HG03565 (cell line): ENCODE data around the gene METTL2B.
"Not testable (repeated sequence)": the region's sequence is repeated elsewhere in the genome, so short reads cannot be mapped to it uniquely, and the experiment has no call there.

Source experiments
- ATAC-seq: cut with Tn5 transposase; IDR thresholded peaks from one replicate; pipeline ENCODE4 v1.9.1; 2021; ENCODE audit warnings: mild to moderate bottlenecking, moderate library complexity; ENCODE audit not compliant: unreplicated experiment

METTL2B gene

DNA sequence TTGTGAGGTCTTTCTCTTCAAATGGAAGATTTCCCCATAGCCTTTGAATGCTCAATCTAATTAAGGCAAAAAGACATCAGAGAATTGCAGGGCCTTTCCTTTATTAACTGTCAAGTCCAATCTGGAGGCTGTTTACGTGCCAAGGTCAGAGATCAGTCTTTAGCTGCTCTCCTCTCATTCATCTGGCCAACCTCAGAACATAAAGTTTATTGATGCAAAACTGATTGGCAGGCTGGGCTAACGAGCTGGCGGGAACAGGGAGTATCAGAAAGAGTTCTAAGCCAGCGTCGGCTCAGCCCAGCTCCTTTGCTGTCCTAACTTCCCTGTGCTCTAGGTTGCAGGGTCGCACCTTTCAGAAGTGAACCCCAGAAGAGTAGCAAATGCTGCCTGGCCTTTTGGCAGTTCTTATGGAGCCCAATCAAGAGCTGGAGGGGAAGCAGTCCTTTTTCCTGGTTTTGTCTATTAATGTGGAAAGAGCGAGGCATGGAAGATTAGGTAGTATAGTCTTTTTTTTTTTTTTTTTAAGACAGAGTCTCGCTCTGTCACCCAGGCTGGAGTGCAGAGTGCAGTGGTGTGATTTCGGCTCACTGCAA is 47.5 kb downstream of the METTL2B start:
- ATAC-seq: not testable (repeated sequence)

GRCh38 chr7:128525584-128525983 is 49.0 kb downstream of the METTL2B start:
- not testable (repeated sequence) for ATAC-seq

GRCh38 chr7:128526062-128526466 is 49.5 kb downstream of the METTL2B start:
- not testable (repeated sequence) for ATAC-seq

DNA sequence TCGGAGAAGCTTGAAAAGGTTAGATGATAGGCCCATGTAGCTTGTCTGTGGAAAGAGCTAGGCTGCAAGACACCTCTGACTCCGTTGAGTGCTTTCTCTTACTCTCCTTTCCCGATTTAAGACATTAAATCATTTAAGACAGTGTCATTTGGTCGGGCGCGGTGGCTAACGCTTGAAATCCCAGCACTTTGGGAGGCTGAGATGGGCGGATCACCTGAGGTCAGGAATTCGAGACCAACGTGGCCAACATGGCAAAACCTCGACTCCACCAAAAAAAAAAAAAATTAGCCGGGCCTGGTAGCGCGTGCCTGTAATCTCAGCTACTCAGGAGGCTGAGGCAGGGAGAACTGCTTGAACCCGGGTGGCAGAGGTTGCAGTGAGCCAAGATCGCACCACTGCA is 52.6 kb downstream of the METTL2B start:
- not testable (repeated sequence) for ATAC-seq

DNA sequence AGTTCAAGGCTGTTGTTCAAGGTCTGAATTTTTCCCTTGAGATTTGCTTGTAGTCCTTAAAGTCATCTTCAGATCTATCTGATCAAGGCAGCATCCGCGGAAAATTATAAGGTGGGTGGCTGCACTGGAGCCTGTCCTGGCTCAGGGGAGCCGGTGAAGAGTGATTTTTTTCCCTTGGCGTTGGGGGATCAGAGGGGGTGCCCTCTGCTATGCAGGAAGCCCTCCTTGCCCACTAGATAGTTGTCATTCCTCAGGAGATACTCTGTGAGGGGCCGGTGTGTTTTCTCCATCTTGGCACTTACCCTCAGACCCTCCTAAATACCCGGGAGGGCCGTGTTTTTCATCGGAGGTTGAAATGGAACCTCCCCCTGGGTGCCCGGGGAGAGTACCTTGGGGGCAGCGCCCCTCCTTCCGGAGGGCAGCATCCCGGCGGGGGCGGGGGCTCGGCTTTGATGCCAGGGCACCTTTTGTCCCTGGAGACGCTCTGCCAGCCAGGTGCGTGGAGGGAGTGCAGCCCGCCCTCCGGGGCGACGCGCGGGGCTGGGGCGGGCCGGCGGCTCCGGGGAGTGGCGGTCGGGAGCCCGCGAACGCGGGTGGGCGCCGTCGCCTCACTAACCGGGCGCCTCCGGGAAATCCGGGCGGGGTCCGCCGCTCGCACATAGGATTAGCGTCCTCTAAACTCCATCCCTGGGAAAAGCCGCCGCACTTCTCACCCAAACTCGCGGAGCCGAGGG is 53.7 kb downstream of the METTL2B start:
- ATAC-seq: not testable (repeated sequence)

GRCh38 chr7:128530855-128531104 is 54.2 kb downstream of the METTL2B start:
- ATAC-seq: peak; percentile 24

DNA sequence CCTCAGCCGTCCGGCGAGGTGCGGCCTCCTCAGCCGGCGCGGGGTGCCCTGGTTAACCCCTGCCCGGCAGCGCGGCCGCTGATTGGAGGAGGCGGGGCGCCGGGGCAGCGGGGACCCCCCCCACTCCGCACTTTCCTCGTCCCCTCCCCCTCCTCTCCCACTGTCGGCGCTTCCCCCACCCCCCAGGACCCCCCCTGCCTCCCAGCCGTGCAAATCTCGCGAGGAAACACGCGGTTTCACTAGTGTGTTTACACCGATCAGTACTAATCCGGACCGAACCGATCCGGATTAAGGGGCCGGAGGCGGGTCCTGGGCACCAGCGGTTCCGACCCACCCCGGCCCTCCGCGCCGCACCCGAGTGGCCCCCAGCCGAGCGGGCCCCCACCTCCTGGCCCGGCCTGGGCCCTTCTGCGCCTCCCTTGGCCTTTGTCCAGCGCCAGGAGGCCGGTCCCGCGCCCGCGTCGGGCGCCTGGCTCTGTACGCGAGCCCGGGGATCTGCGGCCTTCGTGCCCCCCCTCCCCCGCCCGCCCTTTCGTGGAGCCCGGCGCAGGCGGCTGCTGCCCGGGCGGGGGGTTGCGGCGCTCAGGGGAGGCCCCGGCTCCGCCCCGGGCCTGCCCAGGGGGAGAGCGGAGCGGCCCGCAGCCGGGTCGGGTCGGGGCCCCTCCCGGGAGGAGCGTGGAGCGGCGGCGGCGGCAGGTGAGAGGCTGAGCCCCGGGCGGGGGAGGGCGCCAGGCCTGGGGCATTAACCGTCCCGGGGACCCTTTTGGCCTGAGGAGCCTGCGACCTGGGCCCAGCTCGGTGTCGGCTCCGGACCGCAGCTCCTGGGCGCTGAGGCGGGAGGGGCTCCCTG is 54.8 kb downstream of the METTL2B start:
- peak; percentile 55 for ATAC-seq

DNA sequence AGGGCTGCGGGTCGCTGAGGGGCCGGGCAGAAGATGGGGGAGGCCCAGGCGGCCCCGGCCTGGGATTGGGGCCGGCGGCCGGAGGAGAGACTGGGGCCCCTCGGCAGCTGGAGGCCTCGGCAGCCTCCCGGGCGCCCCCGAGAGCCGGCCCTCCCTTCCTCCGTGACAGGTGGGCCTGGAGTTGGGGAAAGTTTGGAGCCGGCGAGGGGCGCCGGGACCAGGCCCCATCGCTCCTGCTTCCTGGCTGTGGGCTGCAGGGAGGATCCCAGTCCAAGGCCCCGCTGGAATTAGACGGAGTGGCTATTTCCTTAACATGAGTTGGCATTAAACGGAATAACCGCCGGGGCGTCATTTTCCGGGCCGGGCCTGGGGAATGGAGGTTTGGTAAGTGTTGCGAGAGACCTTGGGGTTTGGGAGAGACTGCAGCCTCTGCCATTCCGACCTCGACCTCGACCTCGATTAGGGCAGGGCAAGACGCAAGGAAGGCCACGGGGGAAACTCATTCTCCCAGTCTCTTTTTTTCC is 55.5 kb downstream of the METTL2B start:
- ATAC-seq: not testable (repeated sequence)

- ATAC-seq: not testable (repeated sequence)
These were observed 56.4 kb downstream of the METTL2B start for GRCh38 chr7:128532956-128533355.

- ATAC-seq: peak; percentile 46
These were observed 60.9 kb downstream of the METTL2B start for GRCh38 chr7:128537410-128537809.

GRCh38 chr7:128542530-128542929 is 66.0 kb downstream of the METTL2B start:
- not testable (repeated sequence) for ATAC-seq

GRCh38 chr7:128543300-128543699 is 66.8 kb downstream of the METTL2B start:
- not testable (repeated sequence) for ATAC-seq

DNA sequence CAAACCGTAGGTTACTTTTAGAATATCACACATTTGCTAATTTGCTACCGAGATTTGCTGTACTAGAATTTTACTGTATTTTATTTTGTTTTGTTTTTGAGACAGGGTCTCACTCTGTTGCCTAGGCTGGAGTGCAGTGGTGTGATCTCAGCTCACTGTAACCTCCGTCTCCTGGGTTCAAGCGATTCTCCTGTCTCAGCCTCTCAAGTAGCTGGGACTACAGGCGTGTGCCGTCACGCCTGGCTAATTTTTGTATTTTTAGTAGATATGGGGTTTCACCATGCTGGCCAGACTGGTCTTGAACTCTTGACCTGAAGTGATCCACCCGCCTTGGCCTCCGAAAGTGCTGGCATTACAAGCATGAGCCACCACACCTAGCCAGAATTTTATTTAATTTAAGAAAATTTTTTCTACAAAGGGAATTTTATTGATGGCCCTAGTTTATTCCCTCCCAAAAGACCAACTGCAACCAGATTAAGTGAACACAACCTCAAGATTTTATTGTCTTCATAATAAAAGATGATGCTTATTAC is 69.8 kb downstream of the METTL2B start:
- not testable (repeated sequence) for ATAC-seq

- no peak for ATAC-seq
These were observed 74.4 kb downstream of the METTL2B start for GRCh38 chr7:128550920-128551319.

DNA sequence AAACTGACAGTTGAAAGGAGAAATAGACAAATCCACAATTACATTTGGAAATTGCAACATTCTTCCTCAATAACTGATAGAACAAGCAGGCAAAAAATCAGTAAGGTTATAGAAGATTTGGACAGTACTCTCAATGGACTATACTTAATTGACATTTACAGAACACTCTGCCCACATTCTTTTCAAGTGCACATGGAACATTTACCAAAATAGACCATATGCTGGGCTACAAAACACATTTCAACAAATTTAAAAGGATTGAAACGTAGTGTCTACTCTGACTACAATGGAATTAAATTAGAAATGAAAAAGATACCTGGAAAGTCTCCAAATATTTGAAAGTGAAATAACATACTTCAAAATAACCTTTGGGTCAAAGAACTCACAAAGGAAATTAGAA is 77.8 kb downstream of the METTL2B start:
- ATAC-seq: not testable (repeated sequence)
